GM23338 (cell line): ENCODE measurements around the gene TBCD. TPM values are rescaled to one million over a fixed set of nuclear protein-coding genes. Genes with fewer than 3 reads are reported as not detected.

ENCODE experiments used
- CREB1 ChIP-seq: fragments of 250-450 bp; sonication (Bioruptor Pico); IDR thresholded peaks from 2 replicates; pipeline ENCODE4 v1.5.0; 2020; ENCODE audit warnings: low read depth, mild to moderate bottlenecking, moderate library complexity
- EZH2 ChIP-seq: fragments of 200-600 bp; sonication (generic); IDR thresholded peaks from one replicate; pipeline ENCODE4 v1.8.0; 2017; ENCODE audit warnings: antibody characterized with exemption, mild to moderate bottlenecking, low read depth; ENCODE audit not compliant: unreplicated experiment
- EZH2phosphoT487 ChIP-seq: fragments of 200-600 bp; sonication (generic); IDR thresholded peaks from one replicate; pipeline ENCODE4 v1.8.1; 2018; ENCODE audit warnings: antibody characterized with exemption; ENCODE audit not compliant: unreplicated experiment
- NANOG ChIP-seq: IDR thresholded peaks from 2 replicates; pipeline ENCODE4 v1.6.1; 2016; ENCODE audit warnings: antibody characterized with exemption, borderline replicate concordance
- POLR2AphosphoS5 ChIP-seq: IDR thresholded peaks from 2 replicates; pipeline ENCODE4 v1.6.1; 2016; ENCODE audit warnings: antibody characterized with exemption, low read depth
- REST ChIP-seq: IDR thresholded peaks from one replicate; pipeline ENCODE4 v1.6.1; 2018; ENCODE audit warnings: antibody characterized with exemption; ENCODE audit not compliant: unreplicated experiment
- ZNF114 ChIP-seq: fragments of 250-450 bp; sonication (Bioruptor Pico); IDR thresholded peaks from 2 replicates; pipeline ENCODE4 v1.5.0; 2020; ENCODE audit warnings: mild to moderate bottlenecking, moderate library complexity
- ZNF331 ChIP-seq: fragments of 250-450 bp; sonication (Bioruptor Pico); IDR thresholded peaks from 2 replicates; pipeline ENCODE4 v1.5.0; 2020; ENCODE audit warnings: low read depth, mild to moderate bottlenecking, moderate library complexity
- ZNF462 ChIP-seq: fragments of 250-450 bp; sonication (Bioruptor Pico); IDR thresholded peaks from 2 replicates; pipeline ENCODE4 v1.5.0; 2020; ENCODE audit warnings: mild to moderate bottlenecking, moderate library complexity
- polyA plus RNA-seq: library from polyadenylated mRNA; unstranded; fragments of >200 nt; fragmentation: Nextera tagmentation; extraction: Ambion mirVana; gene quantifications from 2 replicates; pipeline ENCODE4 v1.2.1, GENCODE V29; 2016
- total RNA-seq: library from RNA; depleted of rRNA; stranded (reverse); fragments of >200 nt; shearing (Covaris generic); gene quantifications from 2 replicates; pipeline ENCODE4 v1.2.3, GENCODE V29; 2014

The TBCD gene
- total and polyA plus RNA-seq, 2 experiments from 2014 or later = 75.0 to 116 TPM

GRCh38 chr17:82915757-82916027 is 163.8 kb downstream of the TBCD start (continued):
- TF ChIP-seq ZNF462 (CRISPR knock-in tag) (no peak), ZNF114 (CRISPR knock-in tag) (no peak), CREB1 (CRISPR knock-in tag) (no peak), NANOG (no peak), POLR2AphosphoS5 (no peak), EZH2phosphoT487 (no peak), REST (no peak), EZH2 (no peak), ZNF331 (CRISPR knock-in tag) (no peak)
